ENCODE results near the gene INF2.

Gene INF2

DNA sequence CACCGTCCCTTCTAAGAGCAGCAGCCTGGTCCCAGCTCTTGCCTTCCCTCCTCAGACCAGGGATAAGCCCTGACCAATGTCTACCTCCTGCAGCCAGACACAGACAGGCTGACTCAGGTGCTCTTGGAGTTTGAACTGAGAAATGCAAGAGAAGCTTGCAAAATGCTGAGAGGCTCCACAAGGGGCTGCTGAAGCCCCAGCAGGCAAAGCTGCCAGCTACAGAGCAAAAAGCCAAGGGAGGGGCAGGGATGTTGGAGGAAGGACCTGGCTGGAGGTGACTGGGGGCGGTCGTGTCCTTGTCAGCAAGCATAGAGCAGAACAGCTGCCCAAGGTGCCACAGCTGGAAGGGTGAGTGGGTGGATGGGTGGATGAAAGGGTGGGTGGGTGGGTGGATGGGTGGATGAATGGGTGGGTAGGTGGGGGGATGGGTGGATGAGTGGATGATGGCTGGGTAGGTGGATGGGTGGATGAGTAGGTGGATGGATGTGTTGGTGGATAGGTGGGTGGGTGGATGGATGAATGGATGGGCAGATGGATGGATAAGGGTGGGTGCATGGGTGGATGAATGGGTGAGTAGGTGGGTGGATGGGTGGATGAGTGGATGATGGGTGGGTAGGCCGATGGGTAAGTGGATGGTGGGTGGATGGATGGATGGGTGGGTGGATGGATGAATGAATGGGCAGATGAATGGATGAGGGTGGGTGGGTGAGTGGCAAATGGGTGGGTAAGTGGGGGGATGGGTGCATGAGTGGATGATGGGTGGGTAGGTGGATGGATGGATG is 4.0 kb upstream of the INF2 start:
- Histone ChIP-seq H3K27ac (ENCODE audit: low read depth, low read length) (peak overlapping the region; percentile 7), H3K4me2 (ENCODE audit: low read length) (no peak overlapping the region), H3K36me3 (ENCODE audit: control insufficient read depth in 1 of 2, insufficient read depth in 2 of 2, low read length in 2 of 2) (no peaks in the 10 kb centered on the region), H3K23ac (ENCODE audit: low read length) (no peak overlapping the region), H2BK120ac (ENCODE audit: insufficient read depth, low read length, poor library complexity) (peak overlapping the region; percentile 12), H4K12ac (ENCODE audit: low read depth, low read length) (no peak overlapping the region), H4K8ac (ENCODE audit: low read depth, low read length) (no peak overlapping the region), H2AFZ (ENCODE audit: insufficient read depth, low read length, poor library complexity) (no peak overlapping the region), H2BK5ac (ENCODE audit: low read depth, low read length, poor library complexity) (no peak overlapping the region), H3K79me1 (ENCODE audit: low read length) (peaks cover 64% of the 10 kb centered on the region), H3K9ac (ENCODE audit: low read length) (no peak overlapping the region), H3K4ac (ENCODE audit: low read depth, low read length) (no peak overlapping the region), H3K9me3 (ENCODE audit: insufficient read depth, low read depth, low read length) (no peaks in the 10 kb centered on the region), H3K14ac (ENCODE audit: low read length) (no peak overlapping the region), H4K91ac (ENCODE audit: low read depth, low read length) (no peak overlapping the region), H3K27me3 (ENCODE audit: insufficient read depth, low read length) (no peaks in the 10 kb centered on the region), H3K18ac (ENCODE audit: low read length) (no peak overlapping the region), H2AK5ac (ENCODE audit: low read length) (no peak overlapping the region), H3K4me1 (ENCODE audit: control insufficient read depth in 1 of 2, insufficient read depth in 2 of 2, low read length in 2 of 2) (peaks cover 52 to 63% of the 10 kb centered on the region in 2 experiments), H3K79me2 (ENCODE audit: control insufficient read depth, insufficient read depth, low read length, poor library complexity) (peaks cover 27% of the 10 kb centered on the region), H2BK12ac (ENCODE audit: low read length) (no peak overlapping the region), H3K4me3 (ENCODE audit: low read depth, low read length) (no peak overlapping the region)
- peak; percentile 31 to 44 for DNase-seq
- WGBS (ENCODE audit: extremely low coverage, insufficient coverage, insufficient read length), result no CpG with 5 or more reads among the region's 4 CpGs

DNA sequence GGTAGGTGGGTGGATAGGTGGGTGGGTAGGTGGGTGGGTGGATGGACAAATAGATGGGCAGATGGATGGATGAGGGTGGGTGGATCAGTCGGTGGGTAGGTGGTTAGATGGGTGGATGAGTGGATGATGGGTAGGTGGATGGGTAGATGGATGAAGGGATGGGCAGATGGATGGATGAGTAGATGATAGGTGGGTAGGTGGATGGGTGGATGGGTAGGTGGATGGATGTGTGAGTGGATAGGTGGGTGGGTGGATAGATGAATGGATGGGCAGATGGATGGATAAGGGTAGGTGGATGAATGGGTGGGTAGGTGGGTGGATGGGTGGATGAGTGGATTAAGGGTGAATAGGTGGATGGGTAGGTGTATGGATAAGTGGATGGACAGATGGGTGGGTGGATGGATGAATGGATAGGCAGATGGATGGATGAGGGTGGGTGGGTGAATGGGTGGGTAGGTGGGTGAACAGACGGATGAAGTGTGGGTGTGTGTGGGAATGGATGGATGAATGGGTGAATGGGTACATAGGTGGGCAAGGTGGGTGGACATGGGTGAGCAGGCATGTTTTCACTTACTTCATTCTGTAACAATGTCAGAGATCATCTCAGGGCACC is 3.3 kb upstream of the INF2 start:
- Histone ChIP-seq H2BK12ac (ENCODE audit: low read length) (no peak overlapping the region), H3K23ac (ENCODE audit: low read length) (no peak overlapping the region), H3K4me3 (ENCODE audit: low read depth, low read length) (no peak overlapping the region), H4K12ac (ENCODE audit: low read depth, low read length) (no peak overlapping the region), H3K18ac (ENCODE audit: low read length) (no peak overlapping the region), H3K79me2 (ENCODE audit: control insufficient read depth, insufficient read depth, low read length, poor library complexity) (peaks cover 31% of the 10 kb centered on the region), H4K8ac (ENCODE audit: low read depth, low read length) (no peak overlapping the region), H2BK120ac (ENCODE audit: insufficient read depth, low read length, poor library complexity) (no peak overlapping the region), H2AK5ac (ENCODE audit: low read length) (no peak overlapping the region), H3K27ac (ENCODE audit: low read depth, low read length) (no peak overlapping the region), H3K14ac (ENCODE audit: low read length) (no peak overlapping the region), H3K9me3 (ENCODE audit: insufficient read depth, low read depth, low read length) (no peaks in the 10 kb centered on the region), H4K91ac (ENCODE audit: low read depth, low read length) (no peak overlapping the region), H3K27me3 (ENCODE audit: insufficient read depth, low read length) (no peaks in the 10 kb centered on the region), H3K4me2 (ENCODE audit: low read length) (no peak overlapping the region), H2BK5ac (ENCODE audit: low read depth, low read length, poor library complexity) (no peak overlapping the region), H3K36me3 (ENCODE audit: control insufficient read depth in 1 of 2, insufficient read depth in 2 of 2, low read length in 2 of 2) (peaks cover 0 to 1% of the 10 kb centered on the region in 2 experiments), H3K4me1 (ENCODE audit: control insufficient read depth in 1 of 2, insufficient read depth in 2 of 2, low read length in 2 of 2) (peaks cover 52 to 63% of the 10 kb centered on the region in 2 experiments), H3K79me1 (ENCODE audit: low read length) (peaks cover 57% of the 10 kb centered on the region), H3K4ac (ENCODE audit: low read depth, low read length) (no peak overlapping the region), H3K9ac (ENCODE audit: low read length) (no peak overlapping the region), H2AFZ (ENCODE audit: insufficient read depth, low read length, poor library complexity) (no peak overlapping the region)
- no peak for DNase-seq
- 100% methylated on average over 1 of the region's 2 CpGs for WGBS (ENCODE audit: extremely low coverage, insufficient coverage, insufficient read length)

DNA sequence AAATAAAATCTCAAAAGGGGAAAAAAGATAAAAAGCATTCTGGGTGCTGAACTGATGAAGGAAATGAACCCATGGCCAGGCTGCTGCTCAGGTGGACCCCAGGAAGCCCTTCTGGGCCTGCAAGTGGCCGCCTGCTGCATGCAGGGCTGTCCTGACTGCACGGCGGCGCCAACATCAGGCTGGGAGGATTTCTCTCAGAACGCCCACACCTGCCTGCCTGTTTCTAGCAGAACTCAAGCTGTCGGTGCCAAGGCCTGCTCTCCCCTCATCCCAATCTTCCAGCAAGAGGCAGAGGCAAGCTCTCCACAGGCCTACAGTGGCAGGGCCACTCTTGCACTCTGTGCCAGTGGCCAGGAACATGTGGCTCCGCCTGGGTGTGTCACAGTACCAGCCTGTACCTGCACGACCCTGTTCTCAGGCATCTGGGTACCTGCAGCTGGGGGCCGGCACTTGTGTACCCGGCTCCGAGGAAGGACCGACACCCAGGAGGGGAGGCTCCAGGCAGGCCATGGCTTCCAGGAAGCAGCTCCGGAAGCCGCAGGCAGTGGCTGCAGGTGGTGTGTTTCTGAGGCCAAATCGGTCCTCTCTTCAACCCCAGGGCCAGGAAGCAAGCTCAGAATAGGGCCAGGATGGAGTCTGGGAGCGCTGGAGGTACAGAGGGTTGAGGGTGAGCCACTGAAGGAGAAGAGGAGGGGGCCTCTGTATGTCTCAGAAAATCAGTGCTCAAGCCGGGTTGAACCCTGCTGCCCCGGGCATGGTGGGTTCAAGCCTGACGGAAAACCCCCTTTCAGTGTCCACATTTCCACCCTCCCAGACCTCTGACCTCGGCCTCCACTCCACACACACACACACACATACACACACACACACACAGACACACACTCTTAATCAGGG is 2.5 kb upstream of the INF2 start:
- Histone ChIP-seq H3K79me2 (ENCODE audit: control insufficient read depth, insufficient read depth, low read length, poor library complexity) (peaks cover 35% of the 10 kb centered on the region), H3K79me1 (ENCODE audit: low read length) (peaks cover 54% of the 10 kb centered on the region), H3K27ac (ENCODE audit: low read depth, low read length) (peak overlapping the region; percentile 92), H3K4me3 (ENCODE audit: low read depth, low read length) (no peak overlapping the region), H2BK12ac (ENCODE audit: low read length) (peak overlapping the region; percentile 19), H2AFZ (ENCODE audit: insufficient read depth, low read length, poor library complexity) (no peak overlapping the region), H3K9me3 (ENCODE audit: insufficient read depth, low read depth, low read length) (no peaks in the 10 kb centered on the region), H2BK5ac (ENCODE audit: low read depth, low read length, poor library complexity) (peak overlapping the region; percentile 51), H4K8ac (ENCODE audit: low read depth, low read length) (peak overlapping the region; percentile 3), H3K36me3 (ENCODE audit: control insufficient read depth in 1 of 2, insufficient read depth in 2 of 2, low read length in 2 of 2) (peaks cover 0 to 9% of the 10 kb centered on the region in 2 experiments), H3K23ac (ENCODE audit: low read length) (no peak overlapping the region), H3K4ac (ENCODE audit: low read depth, low read length) (no peak overlapping the region), H3K18ac (ENCODE audit: low read length) (peak overlapping the region; percentile 34), H4K91ac (ENCODE audit: low read depth, low read length) (peak overlapping the region; percentile 70), H3K4me2 (ENCODE audit: low read length) (no peak overlapping the region), H3K4me1 (ENCODE audit: control insufficient read depth in 1 of 2, insufficient read depth in 2 of 2, low read length in 2 of 2) (peaks cover 49 to 64% of the 10 kb centered on the region in 2 experiments), H3K14ac (ENCODE audit: low read length) (peak overlapping the region; percentile 37), H3K9ac (ENCODE audit: low read length) (no peak overlapping the region), H3K27me3 (ENCODE audit: insufficient read depth, low read length) (no peaks in the 10 kb centered on the region), H4K12ac (ENCODE audit: low read depth, low read length) (no peak overlapping the region), H2AK5ac (ENCODE audit: low read length) (peak overlapping the region; percentile 87), H2BK120ac (ENCODE audit: insufficient read depth, low read length, poor library complexity) (peak overlapping the region; percentile 43)
- DNase-seq, result peak; percentile 83 to 85
- WGBS (ENCODE audit: extremely low coverage, insufficient coverage, insufficient read length), result no CpG with 5 or more reads among the region's 20 CpGs
